ENCODE measurements around the gene CLCA1. TPM values are rescaled to one million over a fixed set of nuclear protein-coding genes. Genes with fewer than 3 reads are reported as not detected.

The CLCA1 gene
- total RNA-seq, 1 donor from 2014 or later, result 0.18 TPM

DNA sequence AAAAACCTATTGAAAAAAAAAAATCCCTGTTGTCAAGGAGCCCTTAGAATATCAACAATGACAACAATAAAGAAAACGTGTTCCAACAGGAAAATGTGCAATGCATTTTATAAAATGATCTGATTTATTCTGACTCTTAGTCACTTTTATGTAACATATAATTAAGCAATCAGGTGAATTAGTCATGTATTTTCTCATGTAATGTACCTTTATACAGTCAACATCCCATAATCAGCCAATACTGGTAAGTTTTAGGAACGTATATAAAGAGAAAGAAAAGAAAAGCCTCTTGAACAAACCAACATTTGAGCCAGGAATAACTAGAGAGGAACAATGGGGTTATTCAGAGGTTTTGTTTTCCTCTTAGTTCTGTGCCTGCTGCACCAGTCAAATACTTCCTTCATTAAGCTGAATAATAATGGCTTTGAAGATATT, 78.1 kb downstream of the CLCA1 start, which contains the start of gene CLCA4:
Gene CLCA4 (plus strand): TSS at position 292 of the 435 bp plus-strand sequence. CDS start 42 bp downstream, at position 334.
- DNase-seq (ENCODE audit: low spot score), result no peak

DNA sequence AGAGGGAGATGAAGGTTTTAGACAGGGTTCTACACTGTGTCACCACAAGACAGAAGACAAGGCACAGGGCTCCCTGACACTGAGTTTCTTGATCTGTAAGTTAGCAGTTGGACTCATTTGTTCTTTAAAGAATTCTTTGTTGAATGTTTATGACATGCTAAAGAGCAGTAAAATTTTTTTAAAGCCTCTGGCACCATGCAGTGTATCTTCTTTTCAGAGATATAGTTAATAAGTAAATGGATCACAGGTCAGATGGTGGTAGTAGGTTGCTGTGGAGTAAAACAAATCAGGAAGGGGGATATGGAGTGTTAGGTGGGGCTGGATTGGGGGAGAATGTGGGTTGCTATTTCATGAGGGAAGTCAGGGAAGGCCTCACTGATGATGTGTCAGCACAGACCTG, 80.1 kb downstream of the CLCA1 start:
- DNase-seq (ENCODE audit: low spot score), result no peak

Other genes with a start within 250 kb of the CLCA1 start
- gene ODF2L, start 72.6 kb upstream of the CLCA1 start, total RNA-seq, result 60.4 TPM
- 2.6 TPM for gene CLCA2, start 44.8 kb upstream of the CLCA1 start, total RNA-seq
- gene CLCA4, start 78.2 kb downstream of the CLCA1 start, total RNA-seq, result 0.86 TPM
- gene SH3GLB1, start 235.6 kb downstream of the CLCA1 start, total RNA-seq, result 101 TPM